HG03139 (cell line): ENCODE measurements around the gene SIVA1.

Experiments used
- ATAC-seq: cut with Tn5 transposase; IDR thresholded peaks from one replicate; pipeline ENCODE4 v1.9.1; 2021; ENCODE audit not compliant: unreplicated experiment

SIVA1 gene

DNA sequence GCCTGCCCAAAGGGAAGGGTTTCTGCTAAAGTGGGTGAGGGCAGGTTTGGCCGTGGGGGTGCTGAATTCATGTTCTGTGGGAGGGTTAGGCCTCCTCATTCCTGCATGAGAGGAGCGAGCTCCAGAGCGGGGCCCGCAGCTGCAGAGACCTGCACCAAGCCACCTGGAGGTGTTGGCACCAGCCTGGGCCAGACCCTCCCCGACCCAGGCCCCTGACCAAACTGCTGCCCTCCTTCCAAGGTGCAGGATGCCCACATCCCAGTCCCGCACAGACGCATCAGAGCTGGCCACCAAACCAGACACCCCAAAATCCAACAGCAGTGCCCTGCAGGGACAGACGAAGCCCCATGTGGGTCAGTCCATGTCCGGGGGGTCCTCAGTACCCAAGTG lies 18.4 kb upstream of the SIVA1 start:
- no peak for ATAC-seq

DNA sequence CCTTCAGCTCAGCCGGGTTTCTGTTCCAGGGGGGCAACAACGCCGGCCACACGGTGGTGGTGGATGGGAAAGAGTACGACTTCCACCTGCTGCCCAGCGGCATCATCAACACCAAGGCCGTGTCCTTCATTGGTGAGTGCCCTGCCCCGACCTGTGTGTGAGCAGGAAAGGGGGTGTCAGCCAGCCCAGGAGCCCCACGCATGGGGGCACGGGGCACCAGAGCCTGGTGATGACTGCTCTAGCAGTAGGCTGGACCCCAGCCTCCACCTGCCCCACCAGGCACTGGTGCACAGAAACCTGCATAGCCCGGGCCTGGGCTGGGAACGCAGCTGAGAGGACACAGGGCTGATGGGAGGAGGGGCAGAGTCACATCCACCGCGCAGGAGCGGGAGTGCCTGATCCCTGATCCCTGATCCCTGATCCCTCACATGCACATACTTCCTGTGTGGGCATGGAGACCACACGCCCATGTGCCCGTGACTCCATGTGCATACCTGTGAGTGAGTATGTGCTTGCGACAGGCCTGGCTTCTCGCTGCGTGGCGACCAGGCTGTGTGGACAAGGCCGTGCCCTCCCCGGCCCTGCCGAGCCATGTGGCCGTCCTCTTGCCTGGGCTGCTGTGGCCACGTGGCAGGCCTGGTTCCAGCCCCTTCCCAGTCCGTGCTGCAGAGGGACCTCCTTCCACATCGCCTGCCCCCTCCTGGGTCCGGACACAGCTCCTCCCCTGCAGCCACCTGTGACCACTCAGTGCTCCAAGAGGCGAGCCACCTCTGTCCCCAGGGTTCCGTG lies 17.8 kb upstream of the SIVA1 start:
- no peak for ATAC-seq

DNA sequence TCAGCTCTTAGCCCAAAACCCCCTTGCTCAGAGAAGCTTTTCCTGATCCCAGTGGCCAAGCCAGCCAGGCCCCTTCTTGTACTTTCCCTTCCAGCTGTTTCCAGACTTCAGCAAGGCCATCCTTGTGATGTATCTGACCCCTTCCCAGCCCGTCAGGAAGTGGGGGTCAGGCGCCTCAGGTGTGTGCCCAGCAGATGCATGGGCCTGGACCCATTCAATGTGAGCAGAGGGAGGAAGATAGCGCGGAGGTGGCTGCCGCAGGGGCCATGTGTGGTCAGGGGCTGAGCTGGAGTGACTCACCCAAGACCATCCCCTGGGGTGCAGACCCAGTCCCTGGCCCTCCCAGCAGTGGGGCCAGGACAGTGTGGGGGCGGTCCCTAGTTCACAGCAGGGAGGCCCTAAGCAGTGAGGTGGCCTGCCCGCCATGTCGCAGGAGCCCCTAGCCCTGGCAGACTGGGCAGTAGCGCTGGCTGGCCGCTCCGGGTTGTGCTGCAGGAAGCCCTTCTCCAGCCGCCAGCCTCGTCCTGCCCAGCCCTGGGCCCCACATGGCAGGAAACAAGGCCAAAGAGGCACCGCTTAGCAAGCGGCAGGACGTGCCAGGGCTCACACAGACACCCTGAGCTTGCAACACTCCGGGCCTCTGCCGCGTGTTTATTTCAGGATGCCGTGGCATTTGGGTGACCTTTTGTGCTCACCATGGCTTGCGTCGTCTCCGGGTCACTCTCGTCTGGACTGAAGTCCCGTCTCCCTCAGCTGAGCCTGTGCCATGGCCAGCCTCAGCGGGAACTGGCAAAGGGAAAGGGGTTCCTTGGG lies 16.9 kb upstream of the SIVA1 start:
- no peak for ATAC-seq

DNA sequence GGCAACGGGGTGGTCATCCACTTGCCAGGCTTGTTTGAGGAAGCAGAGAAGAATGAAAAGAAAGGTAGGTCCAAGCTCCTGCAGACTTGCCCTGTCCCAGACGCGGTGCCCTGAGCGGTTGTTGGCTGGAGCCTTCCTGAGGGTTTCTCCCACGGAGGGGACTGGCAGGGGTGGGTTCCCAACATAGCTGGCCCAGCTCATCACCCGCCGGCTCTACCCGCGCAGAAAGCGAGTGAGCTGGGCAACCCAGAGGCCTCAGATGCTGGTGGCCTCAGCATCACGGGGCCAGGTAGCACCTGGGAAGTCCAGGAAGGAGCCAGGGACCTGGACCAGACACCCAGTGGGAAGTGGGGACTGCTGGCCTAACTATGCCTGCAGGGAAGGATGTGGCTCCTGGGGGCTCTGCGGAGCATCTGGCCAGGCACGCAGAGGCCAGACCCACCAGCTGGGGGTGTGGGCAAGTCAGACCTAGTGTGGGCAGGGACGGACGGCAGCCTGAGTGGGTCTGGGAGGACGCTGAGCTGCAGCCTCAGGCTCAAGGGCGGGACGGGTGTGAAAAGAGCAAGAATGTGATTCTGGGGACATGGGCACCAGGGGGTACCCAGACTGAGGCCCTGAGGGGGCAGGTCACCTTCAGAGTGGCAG lies 14.4 kb upstream of the SIVA1 start:
- ATAC-seq, result no peak

DNA sequence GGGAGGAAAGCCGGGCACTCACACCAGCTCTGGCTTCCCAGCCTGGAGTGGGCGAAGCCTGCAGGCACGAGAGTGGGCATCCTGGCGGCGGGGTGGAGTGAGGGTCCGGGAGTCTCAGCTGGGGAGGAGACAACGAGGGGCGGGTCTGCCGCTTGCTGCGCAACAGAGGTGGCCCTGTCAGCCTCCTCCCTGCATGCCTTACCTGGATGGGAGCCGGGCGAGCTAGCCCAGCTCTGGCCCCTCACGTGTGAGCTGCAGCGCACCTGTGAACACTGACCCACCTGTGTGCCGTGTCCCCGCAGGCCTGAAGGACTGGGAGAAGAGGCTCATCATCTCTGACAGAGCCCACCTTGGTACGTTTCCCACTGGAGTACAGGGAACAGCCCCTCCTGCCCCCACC lies 13.9 kb upstream of the SIVA1 start:
- no peak for ATAC-seq

DNA sequence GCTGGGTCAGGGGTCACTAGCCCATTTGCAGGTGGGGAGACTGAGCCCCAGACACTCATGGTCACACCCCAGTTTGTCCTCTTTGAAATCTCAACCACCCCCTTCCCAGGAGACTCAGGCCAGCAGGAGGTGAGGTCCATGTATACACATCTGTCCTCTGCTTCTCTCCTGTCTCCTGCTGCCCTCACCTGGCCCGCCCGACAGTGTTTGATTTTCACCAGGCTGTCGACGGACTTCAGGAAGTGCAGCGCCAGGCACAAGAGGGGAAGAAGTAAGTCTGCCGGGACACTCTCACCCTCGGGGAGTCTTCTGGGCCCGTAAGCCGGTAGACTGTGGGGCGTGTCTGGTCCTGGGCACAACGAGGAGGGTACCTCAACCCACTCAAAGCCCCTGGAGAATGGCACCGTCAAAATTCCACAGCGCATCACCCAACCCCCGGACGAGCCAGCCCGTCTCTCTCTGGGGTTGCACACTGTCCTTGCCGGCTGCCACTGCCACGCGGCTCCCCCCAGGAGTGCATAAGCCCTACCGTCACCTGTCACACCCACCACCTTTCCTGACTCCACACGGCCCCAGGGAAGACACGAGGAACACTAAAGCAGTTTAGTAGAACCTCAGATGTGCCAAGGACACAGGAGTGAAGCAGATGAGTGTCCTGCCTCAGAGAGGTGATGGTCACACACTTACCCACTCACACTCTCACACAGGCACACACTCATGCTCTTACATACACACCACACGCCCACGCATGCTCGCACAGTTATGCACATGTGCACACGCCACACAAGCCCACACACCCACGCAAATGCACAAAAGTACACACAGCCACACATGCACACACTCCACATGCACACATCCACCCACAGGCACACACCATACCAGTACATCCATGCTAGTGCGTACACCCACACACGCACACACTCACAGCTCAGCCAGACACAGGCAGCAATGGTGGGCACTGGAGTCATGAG lies 13.1 kb upstream of the SIVA1 start:
- ATAC-seq, result no peak

DNA sequence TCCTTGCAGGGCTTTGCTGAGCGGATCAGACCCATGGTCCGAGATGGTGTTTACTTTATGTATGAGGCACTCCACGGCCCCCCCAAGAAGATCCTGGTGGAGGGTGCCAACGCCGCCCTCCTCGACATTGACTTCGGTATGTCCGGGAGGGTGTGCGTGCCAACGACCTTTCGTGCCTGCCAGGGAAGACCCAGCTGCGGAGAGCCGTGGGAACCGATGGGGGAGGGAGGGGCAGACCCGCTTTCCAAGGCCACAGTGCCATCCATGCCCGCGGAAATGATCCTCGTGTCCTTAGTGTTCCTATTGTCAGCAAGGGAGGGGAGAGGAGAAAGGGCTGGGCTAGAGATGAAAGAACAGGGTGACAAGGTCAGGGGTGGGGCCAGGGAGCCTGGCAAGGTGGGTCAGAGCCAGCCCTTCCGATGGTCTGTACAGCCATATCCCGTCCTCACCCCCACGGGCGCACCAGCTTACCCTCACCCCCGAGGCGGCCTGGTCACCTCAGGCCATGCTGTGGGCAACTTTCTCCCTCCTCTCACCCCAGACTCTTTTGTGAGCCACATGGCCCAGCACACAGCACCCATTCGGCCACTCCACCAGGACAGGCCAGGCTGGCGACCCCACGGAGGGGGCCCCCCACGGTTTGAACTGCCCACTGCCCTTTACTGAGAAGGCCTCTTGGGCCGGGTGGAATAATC lies 11.7 kb upstream of the SIVA1 start:
- ATAC-seq, result no peak

DNA sequence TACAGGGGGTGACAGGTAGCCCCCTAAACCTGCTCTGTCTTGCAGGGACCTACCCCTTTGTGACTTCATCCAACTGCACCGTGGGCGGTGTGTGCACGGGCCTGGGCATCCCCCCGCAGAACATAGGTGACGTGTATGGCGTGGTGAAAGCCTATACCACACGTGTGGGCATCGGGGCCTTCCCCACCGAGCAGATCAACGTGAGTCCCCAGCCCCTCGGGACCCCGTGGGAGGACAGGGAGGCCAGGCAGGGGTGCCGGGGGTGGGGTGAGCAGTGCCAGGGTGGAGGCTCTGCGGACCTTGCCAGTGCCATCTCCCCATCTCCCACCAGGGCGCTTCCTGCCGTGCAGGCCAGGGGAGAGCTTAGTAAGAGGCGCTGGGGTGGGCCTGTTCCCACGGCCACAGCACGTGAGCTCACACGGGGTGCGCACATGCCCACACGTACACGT lies 11.1 kb upstream of the SIVA1 start:
- no peak for ATAC-seq

DNA sequence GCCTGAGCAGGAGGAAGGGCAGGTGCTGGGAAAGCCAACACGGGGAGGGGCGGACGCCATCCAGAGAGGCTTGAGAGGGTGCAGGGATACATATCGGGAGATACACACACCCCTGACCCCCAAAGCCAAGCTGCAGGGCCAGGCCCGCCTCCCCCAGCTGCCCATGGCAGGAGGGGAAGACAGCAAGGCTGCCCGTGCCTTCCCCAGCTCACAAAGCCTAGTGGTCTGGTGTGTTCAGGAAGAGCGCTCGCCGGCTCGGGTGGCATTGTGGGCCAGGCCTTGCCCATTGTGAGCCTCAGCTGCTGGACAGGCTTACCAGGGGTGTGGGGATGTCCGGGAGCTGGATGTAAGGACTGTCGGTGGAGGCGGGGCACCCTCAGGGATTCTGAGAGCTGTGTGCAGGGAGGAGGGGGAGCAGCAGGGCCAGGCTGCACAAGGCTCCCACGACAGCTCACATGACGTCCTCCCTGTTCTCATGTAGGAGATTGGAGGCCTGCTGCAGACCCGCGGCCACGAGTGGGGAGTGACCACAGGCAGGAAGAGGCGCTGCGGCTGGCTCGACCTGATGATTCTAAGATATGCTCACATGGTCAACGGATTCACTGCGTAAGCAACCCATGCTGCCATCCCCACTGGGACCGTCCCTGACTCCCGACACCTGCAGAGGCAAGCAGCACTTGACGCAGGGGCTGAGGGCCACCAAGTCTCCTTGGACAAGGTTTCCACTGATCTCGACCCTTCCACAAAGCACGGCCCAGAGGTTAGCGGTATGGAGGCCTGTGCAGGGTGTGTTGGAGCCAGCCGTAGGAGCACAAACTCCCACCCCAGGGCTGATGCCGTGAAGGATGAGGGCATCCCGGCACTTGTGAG lies 10.1 kb upstream of the SIVA1 start:
- no peak for ATAC-seq

DNA sequence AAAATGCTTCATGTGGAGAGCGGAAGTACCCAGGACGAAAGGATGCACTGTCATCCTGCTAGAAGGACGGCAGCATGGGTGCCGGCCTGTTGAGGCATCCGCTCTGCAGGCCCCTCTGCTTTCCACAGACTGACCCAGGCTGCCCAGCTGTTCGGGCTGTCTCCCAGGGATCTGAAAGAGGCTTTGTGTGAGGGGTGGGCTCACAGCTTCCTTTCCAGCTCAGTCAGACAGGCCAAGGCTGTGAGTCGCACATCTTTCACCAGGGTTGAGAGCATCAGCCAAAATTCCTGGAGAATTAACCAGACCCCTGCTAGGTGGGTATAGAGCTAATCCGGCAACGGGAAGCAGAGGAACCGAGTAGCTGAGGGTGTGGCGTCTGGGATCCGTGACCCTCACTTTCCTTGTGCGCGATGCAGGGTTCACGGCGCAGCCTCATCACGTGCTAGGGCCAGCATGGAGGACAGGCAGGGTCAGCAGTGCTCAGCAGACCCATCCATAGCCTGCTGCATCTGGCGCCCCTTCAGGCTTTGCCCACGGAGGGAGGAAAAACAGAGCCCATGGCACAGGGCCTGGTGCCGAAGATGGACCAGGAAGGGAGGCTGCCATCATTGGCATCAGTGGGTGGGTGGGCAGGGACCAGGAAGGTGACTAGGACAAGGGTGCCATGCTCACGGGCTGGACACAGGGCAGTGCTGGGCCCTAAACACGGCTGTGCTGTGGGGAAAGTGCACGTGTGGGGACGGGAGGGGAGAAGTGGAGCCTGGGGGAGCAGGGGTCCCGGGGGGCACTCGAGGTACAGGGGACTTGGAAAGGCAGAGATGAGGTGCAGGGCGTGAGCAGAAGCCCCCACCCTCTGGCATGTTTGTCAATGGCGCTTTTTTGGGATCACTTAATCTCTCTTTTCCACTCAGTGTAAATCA lies 9.2 kb upstream of the SIVA1 start:
- no peak for ATAC-seq

DNA sequence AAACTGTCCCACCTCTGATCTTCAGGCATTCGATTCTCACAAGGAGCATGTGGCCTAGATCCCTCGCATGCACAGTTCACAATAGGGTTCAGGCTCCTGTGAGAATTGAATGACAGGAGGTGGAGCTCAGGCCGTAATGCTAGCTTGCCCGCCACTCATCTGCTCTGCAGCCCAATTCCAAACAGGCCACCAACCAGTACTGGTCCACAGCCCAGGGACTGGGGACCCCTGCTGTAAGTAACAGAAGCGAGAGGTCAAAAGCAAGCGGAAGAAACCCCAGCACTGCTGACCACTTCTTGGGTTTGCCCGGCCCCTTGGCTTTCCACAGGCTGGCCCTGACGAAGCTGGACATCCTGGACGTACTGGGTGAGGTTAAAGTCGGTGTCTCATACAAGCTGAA lies 8.5 kb upstream of the SIVA1 start:
- ATAC-seq, result no peak

DNA sequence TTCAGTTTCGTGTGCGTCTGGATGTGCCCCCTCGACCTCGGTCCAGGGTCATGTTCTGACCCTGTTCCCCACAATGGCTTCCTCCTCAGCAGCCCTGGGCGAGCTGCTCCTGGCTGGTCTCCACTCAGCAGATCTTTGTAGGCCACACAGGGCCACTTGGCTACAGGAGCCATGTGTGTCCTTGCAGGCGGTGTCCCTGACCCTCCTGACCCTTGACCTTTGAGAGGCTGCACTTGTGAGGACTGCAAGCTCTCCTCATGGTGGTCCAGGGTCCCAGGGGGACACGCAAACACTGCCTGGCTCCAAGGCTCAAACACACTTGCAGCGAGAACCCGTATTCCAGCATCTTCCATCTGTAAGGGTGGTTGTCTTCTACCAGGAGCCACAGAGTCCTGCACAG lies 7.5 kb upstream of the SIVA1 start:
- ATAC-seq, result no peak

DNA sequence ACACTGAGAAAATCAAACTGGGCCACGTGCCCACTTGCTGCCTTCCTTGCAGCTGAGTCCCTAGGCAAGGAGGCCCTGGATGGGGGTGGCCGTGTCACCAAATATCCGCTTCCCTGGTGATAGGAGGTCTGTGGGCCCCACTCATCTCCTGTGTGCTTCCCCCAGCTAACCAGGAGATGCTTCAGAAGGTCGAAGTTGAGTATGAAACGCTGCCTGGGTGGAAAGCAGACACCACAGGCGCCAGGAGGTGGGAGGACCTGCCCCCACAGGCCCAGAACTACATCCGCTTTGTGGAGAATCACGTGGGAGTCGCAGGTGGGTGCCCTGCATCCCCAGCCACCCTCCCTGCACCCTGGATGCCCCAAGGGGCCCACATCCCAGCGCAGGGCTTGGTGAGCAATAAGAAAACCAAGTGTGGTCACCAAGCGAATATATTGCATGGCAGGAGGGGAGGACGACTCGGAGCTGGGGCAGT lies 6.8 kb upstream of the SIVA1 start:
- ATAC-seq, result no peak

DNA sequence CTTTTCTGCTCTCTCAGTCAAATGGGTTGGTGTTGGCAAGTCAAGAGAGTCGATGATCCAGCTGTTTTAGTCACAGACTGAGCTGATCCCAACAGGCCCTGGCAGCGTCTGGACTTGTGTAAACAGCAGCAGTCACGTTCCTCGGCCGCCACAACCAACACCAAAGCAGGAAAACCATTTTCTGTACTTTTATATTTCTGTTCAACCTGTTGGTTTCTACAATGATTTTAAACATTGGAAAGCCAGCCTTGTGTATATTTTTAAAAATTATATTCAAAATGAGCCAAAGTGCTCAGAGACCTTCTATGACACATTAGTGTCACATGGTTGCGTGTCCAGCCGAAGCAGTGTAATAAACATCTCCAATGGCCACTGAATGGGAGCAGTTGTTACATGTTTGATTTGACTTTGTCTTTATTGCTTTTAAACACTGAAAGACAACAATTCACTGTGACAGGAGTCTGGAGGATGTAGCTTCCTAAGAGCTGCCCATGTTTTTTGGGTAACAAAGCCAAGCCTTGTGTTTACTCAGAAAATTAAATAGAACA lies 5.9 kb upstream of the SIVA1 start:
- ATAC-seq, result no peak

DNA sequence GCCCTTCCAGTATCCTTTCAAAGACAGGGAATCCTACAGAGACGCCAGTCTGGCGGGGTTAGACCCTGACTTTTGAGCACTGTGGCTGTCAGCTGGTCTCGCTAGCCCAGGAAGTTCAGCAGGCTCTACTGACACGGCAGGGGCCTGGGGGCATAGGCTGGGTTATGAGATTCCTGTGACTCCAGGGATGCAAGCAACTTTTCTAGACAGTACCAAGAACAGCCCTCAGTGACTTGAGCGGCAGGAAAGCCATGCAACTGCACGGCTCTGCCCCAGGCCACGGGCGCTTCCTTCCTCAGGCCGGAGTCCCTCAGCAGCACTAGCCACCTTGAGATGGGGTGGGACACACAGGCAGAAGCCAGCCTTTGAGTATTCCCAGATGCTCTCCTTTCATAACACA lies 5.1 kb upstream of the SIVA1 start:
- no peak for ATAC-seq

DNA sequence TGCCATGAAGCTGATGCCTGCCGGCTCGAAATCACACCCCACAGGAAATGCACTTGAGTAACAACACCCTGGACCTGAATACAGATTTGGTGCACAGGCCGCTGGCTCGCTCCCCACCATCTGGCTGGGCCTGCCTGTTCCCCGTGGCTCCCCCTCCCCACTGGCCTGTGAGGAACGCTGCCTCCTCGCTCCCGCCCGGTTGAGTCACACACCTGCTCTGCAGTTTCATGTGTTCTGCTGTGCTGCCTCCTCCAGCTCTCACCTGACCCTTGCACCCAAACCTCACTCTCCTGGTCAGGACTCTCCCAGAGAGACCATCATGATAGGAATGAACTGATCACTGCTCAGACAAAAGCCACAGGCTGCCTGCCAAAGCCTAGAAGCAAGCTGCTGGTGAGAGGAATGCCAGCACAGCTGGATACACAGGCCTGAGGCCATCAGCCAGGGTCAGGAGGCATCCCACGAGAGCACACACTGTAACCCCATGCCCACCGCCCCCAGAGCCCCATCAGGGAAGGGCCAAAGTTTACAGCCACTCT lies 3.8 kb upstream of the SIVA1 start:
- ATAC-seq, result no peak

DNA sequence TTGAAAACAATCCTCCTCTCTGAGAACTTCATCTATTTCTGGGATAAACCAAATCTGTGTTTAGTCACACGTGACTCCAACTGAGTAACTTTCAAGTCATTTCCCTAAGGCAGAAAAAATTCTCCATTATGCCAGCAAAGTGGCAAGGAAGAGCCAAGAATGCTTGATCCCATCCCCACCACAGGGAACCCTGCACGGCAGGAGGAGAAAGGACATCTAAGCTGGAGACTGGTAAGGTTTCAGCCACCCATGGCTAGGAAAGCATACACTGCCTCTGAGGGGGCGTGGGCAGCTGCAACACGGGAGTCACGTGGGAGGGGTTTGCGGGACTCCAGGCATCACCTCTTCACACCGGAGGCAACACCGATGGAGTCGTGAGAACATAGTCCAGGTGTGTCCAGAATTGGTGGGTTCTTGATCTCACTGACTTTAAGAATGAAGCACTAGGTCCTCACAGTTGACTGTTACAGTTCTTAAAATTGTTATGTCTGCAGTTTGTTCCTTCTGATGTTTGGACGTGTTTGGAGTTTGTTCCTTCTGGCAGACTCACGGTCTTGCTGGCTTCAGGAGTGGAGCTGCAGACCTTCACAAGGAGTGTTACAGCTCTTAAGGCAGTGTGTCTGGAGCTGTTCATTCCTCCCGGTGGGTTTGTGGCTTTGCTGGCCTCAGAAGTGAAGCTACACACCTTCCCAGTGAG lies 2.7 kb upstream of the SIVA1 start:
- no peak for ATAC-seq
